Endothelial cell of umbilical vein (primary cell): ENCODE measurements around the gene FBXL17. TPM values are rescaled to one million over a fixed set of nuclear protein-coding genes. Genes with fewer than 3 reads are reported as not detected.

ENCODE experiments used
- BruUV-seq: library from RNA; stranded (reverse); fragments of 400-500 nt; replicated peaks from 2 replicates; lab custom pipeline; 2021; lab: Mats Ljungman, UMichigan
- CTCF ChIA-PET: fragments of 300-600, 350-600 bp; sonication (Branson Sonifier 250); formaldehyde crosslinking; loops from one replicate; lab custom pipeline; 2021; ENCODE audit warnings: antibody characterized with exemption, inconsistent platforms; lab: Charles Lee
- POLR2A ChIA-PET: fragments of 300-600, 350-600 bp; sonication (Branson Sonifier 250); formaldehyde crosslinking; loops from one replicate; lab custom pipeline; 2021; ENCODE audit warnings: antibody characterized with exemption, inconsistent platforms; lab: Charles Lee
- DNase-seq: peaks from one replicate; pipeline ENCODE4 v3.0.0-alpha.2; 2011; ENCODE audit warnings: low read depth, low spot score
- FAIRE-seq: peaks from 2 replicates; lab custom pipeline; 2011; peaks lifted over from hg19 to GRCh38; lab: Jason Lieb, UNC
- H2AFZ ChIP-seq: 2 replicates; pipeline ENCODE4 v1.6.0; 2012; ENCODE audit warnings: low read depth, low read length, control low read depth, inconsistent platforms
- H3K27ac ChIP-seq: 2 replicates; pipeline ENCODE4 v1.5.1; 2011; ENCODE audit warnings: low read depth, mild to moderate bottlenecking, control low read depth, low read length, moderate library complexity; ENCODE audit not compliant: insufficient read depth
- H3K27me3 ChIP-seq, 2 experiments: 2 replicates each; pipeline versions ENCODE4 v1.6.0 to v1.6.1; 2011; ENCODE audit warnings: low read length in 2 of 2, mixed read lengths in 1 of 2; ENCODE audit not compliant: control insufficient read depth in 2 of 2, insufficient read depth in 2 of 2
- H3K36me3 ChIP-seq, 2 experiments: 2 replicates in 1 of 2; 3 replicates in 1 of 2; pipeline ENCODE4 v1.5.1; 2011; ENCODE audit warnings: low read length in 2 of 2, mild to moderate bottlenecking in 1 of 2, moderate library complexity in 1 of 2; ENCODE audit not compliant: control insufficient read depth in 2 of 2, insufficient read depth in 2 of 2; ENCODE audit errors: extremely low read depth in 1 of 2
- H3K4me1 ChIP-seq: 3 replicates; pipeline ENCODE4 v1.5.1; 2011; ENCODE audit warnings: mild to moderate bottlenecking, low read length; ENCODE audit not compliant: control insufficient read depth, insufficient read depth; ENCODE audit errors: extremely low read depth
- H3K4me2 ChIP-seq: 2 replicates; pipeline ENCODE4 v1.6.1; 2011; ENCODE audit warnings: low read length, control low read depth, mixed read lengths; ENCODE audit not compliant: insufficient read depth
- H3K4me3 ChIP-seq, 3 experiments: fragments of 200-600 bp in 1 of 3; sonication (generic), shearing (Covaris generic) in 1 of 3; replicated peaks in 1 of 3; 2 replicates each; pipeline ENCODE4 v1.5.1; 2011 to 2016; ENCODE audit warnings: control low read depth in 3 of 3, low read length in 3 of 3, mild to moderate bottlenecking in 2 of 3, inconsistent platforms in 1 of 3, low read depth in 1 of 3, moderate library complexity in 1 of 3; ENCODE audit not compliant: insufficient read depth in 1 of 3
- H3K79me2 ChIP-seq: 2 replicates; pipeline ENCODE4 v1.6.0; 2012; ENCODE audit warnings: low read length, inconsistent platforms; ENCODE audit not compliant: control insufficient read depth, insufficient read depth
- H3K9ac ChIP-seq: replicated peaks from 2 replicates; pipeline ENCODE3; 2011; ENCODE audit warnings: low read length, control low read depth; ENCODE audit not compliant: insufficient read depth; ENCODE audit errors: extremely low read depth
- H3K9me1 ChIP-seq: replicated peaks from 3 replicates; pipeline ENCODE4 v1.6.0; 2011; ENCODE audit warnings: mild to moderate bottlenecking, low read length; ENCODE audit not compliant: control insufficient read depth, insufficient read depth; ENCODE audit errors: extremely low read depth
- H3K9me3 ChIP-seq: replicated peaks from 2 replicates; pipeline ENCODE4 v1.5.1; 2012; ENCODE audit warnings: low read length, inconsistent platforms; ENCODE audit not compliant: control insufficient read depth, insufficient read depth
- H4K20me1 ChIP-seq: replicated peaks from 2 replicates; pipeline ENCODE3; 2011; ENCODE audit warnings: mild to moderate bottlenecking, low read length; ENCODE audit not compliant: control insufficient read depth, insufficient read depth; ENCODE audit errors: extremely low read depth
- CTCF ChIP-seq, 2 donors: IDR thresholded peaks; 1 replicate in 1 of 2; 2 replicates in 1 of 2; pipeline ENCODE4 v1.5.1; 2011; ENCODE audit warnings: low read length in 2 of 2, mild to moderate bottlenecking in 2 of 2, moderate library complexity in 2 of 2, control low read depth in 1 of 2, inconsistent platforms in 1 of 2, low read depth in 1 of 2; ENCODE audit not compliant: insufficient read depth in 1 of 2; ENCODE audit errors: extremely low read depth in 1 of 2
- EZH2 ChIP-seq: IDR thresholded peaks from 2 replicates; pipeline ENCODE4 v1.6.1; 2012; ENCODE audit warnings: borderline replicate concordance, low read depth, mild to moderate bottlenecking, moderate library complexity, low read length, inconsistent platforms; ENCODE audit not compliant: severe bottlenecking
- FOS ChIP-seq: IDR thresholded peaks from 2 replicates; pipeline ENCODE4 v1.6.1; 2011; ENCODE audit warnings: mild to moderate bottlenecking, low read length, moderate library complexity, borderline replicate concordance; ENCODE audit not compliant: insufficient read depth
- GATA2 ChIP-seq: IDR thresholded peaks from 2 replicates; pipeline ENCODE4 v1.7.0; 2011; ENCODE audit warnings: low read depth, mild to moderate bottlenecking, moderate library complexity, mixed read lengths, low read length; ENCODE audit not compliant: insufficient read length, insufficient read depth
- JUN ChIP-seq: IDR thresholded peaks from 2 replicates; pipeline ENCODE4 v1.6.1; 2011; ENCODE audit warnings: borderline replicate concordance, low read depth; ENCODE audit not compliant: insufficient read length, insufficient read depth
- MAX ChIP-seq: IDR thresholded peaks from 2 replicates; pipeline ENCODE4 v1.6.1; 2011; ENCODE audit not compliant: insufficient read depth, insufficient read length
- MYC ChIP-seq: IDR thresholded peaks from one replicate; pipeline ENCODE4 v1.6.1; 2011; ENCODE audit warnings: mild to moderate bottlenecking, low read depth, low read length
- POLR2A ChIP-seq: IDR thresholded peaks from 2 replicates; pipeline ENCODE4 v1.6.1; 2012; ENCODE audit warnings: low read depth, mild to moderate bottlenecking, control low read depth, low read length
- POLR2AphosphoS5 ChIP-seq: IDR thresholded peaks from 2 replicates; pipeline ENCODE4 v1.6.1; 2012; ENCODE audit warnings: low read depth, mild to moderate bottlenecking, control low read depth, low read length, moderate library complexity; ENCODE audit not compliant: insufficient read depth
- dilution Hi-C: fragments of 300-500 bp; cut with MboI; formaldehyde crosslinking; loops from one replicate; pipeline ENCODE4 v1.15.0; 2019; ENCODE audit warnings: low sequenced_read_pairs; ENCODE audit not compliant: extremely low pct_ligation_motif_present
- intact Hi-C: fragments of 100-400 bp; cut with micrococcal nuclease; formaldehyde crosslinking; loops from one replicate; pipeline ENCODE4 v1.10.0; 2022
- polyA plus RNA-seq, 4 experiments: library from polyadenylated mRNA; depleted of rRNA in 3 of 4; stranded (reverse) in 3 of 4; unstranded in 1 of 4; fragments of >200 nt; gene quantifications; 2 replicates each; pipeline versions ENCODE4 v1.2.1 to v1.2.3, GENCODE V29; 2011 to 2012; ENCODE audit warnings: missing spikeins in 1 of 4
- total RNA-seq: library from RNA; stranded (reverse); gene quantifications from 2 replicates; pipeline ENCODE4 v1.2.3, GENCODE V29; 2021

The FBXL17 gene
- total and polyA plus RNA-seq, 2 donors (not counting 3 experiments of a cell fraction or from before 2014, with no cell fraction given), result 2.7 to 8.8 TPM

- dilution Hi-C loops, result no loop called here
Observed at GRCh38 chr5:107840161-107840560, 541.7 kb downstream of the FBXL17 start.

GRCh38 chr5:107835096-107835495, 546.8 kb downstream of the FBXL17 start:
- H3K4me3 ChIP-seq, result no peak overlapping the region
- H3K79me2 ChIP-seq, result no peaks in the 10 kb centered on the region
- intact Hi-C loops, result no loop called here
- ChIA-PET CTCF (no interaction called here), POLR2A (no interaction called here)
- H3K9me3 ChIP-seq, result no peaks in the 10 kb centered on the region
- no peak overlapping the region for H3K27ac ChIP-seq
- H4K20me1 ChIP-seq, result no peaks in the 10 kb centered on the region
- dilution Hi-C loops, result no loop called here
- DNase-seq (no peak), FAIRE-seq (no peak)
- H3K9ac ChIP-seq, result no peak overlapping the region
- no peak for TF ChIP-seq JUN
- TF ChIP-seq POLR2AphosphoS5, result no peak
- no peak for TF ChIP-seq GATA2
- no peak for TF ChIP-seq FOS
- TF ChIP-seq MAX, result no peak
- TF ChIP-seq EZH2, result no peak
- no peak for TF ChIP-seq POLR2A
- TF ChIP-seq CTCF (IDR thresholded peaks at IDR 0.05; ENCODE audit: extremely low read depth in 1 of 2, insufficient read depth in 1 of 2, low read depth in 1 of 2, low read length in 2 of 2), result no peak
- no peak for TF ChIP-seq MYC
- no peaks in the 10 kb centered on the region for H3K9me1 ChIP-seq
- no peaks in the 10 kb centered on the region for H3K4me1 ChIP-seq
- no peaks in the 10 kb centered on the region for H3K27me3 ChIP-seq
- no peaks in the 10 kb centered on the region for H3K36me3 ChIP-seq
- no TSS peak for BruUV-seq
- no peak overlapping the region for H3K4me2 ChIP-seq
- H2AFZ ChIP-seq, result no peak overlapping the region

More at GRCh38 chr5:107840161-107840560, 541.7 kb downstream of the FBXL17 start:
- ChIA-PET CTCF (no interaction called here), POLR2A (no interaction called here)
- Histone ChIP-seq H3K9me1 (no peaks in the 10 kb centered on the region), H3K27ac (no peak overlapping the region), H3K4me3 (no peak overlapping the region), H2AFZ (no peak overlapping the region), H3K36me3 (no peaks in the 10 kb centered on the region), H4K20me1 (no peaks in the 10 kb centered on the region), H3K4me2 (no peak overlapping the region), H3K27me3 (no peaks in the 10 kb centered on the region), H3K79me2 (no peaks in the 10 kb centered on the region), H3K9ac (no peak overlapping the region), H3K9me3 (no peaks in the 10 kb centered on the region), H3K4me1 (no peaks in the 10 kb centered on the region)
- intact Hi-C loops, result no loop called here
- TF ChIP-seq MAX, result no peak
- TF ChIP-seq FOS, result no peak
- no peak for DNase-seq
- no TSS peak for BruUV-seq
- no peak for FAIRE-seq
